ENCODE measurements around the gene PODXL2.

PODXL2 gene

DNA sequence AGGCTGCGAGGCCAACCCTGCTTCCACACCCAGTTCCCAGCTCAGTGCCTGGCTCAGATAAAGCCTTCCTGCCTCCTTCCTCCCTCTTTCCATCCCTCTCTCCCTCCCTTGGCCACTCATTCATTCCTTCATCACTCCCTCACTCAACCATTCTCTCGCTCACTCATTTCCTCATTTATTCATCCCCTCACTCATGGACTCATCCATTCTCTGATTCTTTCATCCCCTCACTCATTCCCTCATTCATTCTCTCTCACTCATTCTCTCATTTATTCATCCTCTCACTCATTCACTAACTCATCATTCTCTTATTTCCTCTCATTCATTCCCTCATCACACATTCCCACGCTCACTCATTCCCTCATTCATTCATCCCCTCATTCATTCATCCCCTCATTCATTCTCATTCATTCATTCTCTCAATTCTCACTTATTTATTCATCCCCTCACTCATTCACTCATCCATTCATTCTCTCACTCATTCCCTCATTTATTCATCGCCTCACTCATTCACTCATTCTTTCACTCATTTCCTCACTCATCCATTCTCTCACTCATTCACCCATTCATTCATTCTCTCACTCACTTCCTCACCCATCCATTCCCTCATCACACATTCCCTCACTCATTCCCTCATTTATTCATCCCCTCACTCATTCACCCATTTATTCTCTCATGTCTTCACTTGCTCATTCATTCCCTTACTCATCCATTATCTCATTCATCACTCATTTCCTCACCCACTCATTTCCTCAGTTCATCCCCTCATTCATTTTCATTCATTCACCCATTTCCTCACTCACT lies 56.9 kb downstream of the PODXL2 start:
- peak in 1 of 10 donors; percentile 4 for DNase-seq
- intact Hi-C loops (cut with DNase I) = no loop called here

DNA sequence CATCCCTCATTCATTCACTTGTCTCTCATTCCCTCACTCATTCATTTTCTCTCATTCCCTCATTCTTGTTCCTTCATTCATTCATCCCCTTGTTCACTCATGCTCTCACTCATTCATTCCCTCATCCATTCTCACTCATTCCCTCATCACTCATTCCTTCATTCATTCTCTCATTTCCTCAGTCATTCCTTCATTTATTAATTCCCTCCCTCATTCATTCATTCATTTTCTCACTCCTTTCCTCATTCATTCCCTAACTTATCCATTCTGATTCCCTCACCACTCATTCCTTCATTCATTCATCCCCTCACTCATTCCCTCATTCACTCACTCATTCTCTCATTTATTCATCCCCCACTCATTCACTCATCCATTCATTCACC lies 57.5 kb downstream of the PODXL2 start:
- intact Hi-C loops (cut with DNase I) = no loop called here
- DNase-seq = no peak

DNA sequence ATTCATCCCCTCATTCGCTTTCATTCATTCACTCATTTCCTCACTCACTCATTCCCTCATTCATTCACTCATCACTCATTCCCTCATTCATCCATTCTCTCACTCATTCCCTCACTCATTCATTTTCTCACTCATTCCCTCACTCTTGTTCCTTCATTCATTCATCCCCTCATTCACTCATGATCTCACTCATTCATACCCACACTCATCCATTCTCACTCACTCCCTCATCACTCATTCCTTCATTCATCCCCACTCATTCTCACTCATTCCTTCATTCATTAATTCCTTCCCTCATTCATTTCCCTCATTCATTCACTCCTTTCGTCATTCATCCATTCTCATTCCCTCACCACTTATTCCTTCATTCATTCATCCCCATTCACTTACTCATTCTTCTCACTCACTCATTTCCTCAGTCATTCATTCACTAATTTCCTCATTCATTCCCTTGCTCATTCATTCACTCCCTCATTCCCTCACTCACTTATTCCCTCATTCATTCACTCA lies 58.3 kb downstream of the PODXL2 start:
- DNase-seq = no peak
- intact Hi-C loops (cut with DNase I) = no loop called here

GRCh38 chr3:127688022-127688415 lies 59.0 kb downstream of the PODXL2 start:
- peak in 2 of 10 donors; percentile 10 to 44 for DNase-seq
- intact Hi-C loops (cut with DNase I) = no loop called here

- intact Hi-C loops (cut with DNase I) = no loop called here
- peak; percentile 21 to 95 (median 72) for DNase-seq
These were observed 59.7 kb downstream of the PODXL2 start for GRCh38 chr3:127688416-127689265.

DNA sequence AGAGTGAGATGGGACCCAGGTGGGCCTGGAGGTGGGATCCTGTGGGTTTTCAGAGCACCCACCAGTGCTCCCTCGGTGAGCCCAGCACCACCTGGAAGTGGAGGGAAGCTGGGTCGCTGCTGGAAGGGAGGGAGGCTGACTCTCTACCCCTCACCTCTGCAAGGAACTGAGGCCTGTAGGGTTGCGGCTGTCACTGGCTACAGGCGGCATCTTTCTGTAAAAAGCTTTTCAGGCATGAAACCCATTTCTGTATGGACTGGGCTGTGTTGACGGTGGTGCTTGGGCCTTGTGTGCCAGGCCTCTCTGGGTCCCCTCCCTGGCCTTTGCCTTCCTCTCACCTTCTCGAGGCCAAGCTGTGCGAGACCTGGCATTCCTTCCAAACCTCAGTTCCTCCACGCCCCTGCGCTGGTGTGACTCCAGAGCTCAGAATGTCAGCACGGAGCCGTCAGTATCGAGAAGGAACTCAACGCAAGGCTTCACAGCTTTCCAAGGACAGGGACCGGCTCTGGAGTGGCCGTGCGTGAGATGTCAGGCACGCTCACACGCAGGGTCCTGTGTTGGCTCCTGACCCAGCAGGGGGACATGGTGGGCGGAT lies 60.4 kb downstream of the PODXL2 start:
- DNase-seq = peak in 7 of 10 donors; percentile 0 to 65 (median 16)
- intact Hi-C loops (cut with DNase I) = no loop called here

GRCh38 chr3:127690106-127690505 lies 61.1 kb downstream of the PODXL2 start:
- peak in 4 of 10 donors; percentile 32 to 87 (median 74) for DNase-seq
- intact Hi-C loops (cut with DNase I) = no loop called here

DNA sequence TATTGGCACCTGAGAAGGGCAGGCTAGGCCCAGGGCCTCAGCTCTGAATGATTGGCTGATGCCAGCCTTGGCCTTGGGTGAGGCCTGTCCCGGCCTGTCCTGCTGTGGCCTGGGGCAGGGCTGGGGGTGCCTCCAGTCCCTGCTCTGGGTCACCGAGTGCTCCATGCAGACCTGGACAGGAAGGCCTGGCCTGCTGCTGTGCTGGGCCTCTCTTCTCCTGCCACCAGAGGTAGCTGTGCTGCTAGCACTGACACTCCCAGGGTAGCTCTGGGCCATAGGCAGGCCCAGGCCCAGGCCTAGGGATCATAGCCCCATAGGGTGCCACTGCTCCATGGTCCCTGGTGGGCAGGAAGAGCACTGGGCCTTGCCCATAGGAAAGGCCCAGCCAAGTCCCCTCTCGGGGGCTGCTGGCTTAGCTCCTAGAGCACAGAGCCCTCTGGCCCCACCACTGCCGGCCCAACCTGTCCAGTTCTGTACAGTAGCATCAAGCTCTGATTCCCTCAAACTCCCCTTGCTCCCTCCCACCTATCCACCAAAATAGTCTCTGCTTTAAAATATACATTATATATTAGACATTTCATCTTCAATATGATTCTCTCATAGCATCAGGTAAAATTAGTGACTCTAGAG lies 62.0 kb downstream of the PODXL2 start:
- intact Hi-C loops (cut with DNase I) = no loop called here
- DNase-seq = peak in 4 of 10 donors; percentile 24 to 88 (median 65)

DNA sequence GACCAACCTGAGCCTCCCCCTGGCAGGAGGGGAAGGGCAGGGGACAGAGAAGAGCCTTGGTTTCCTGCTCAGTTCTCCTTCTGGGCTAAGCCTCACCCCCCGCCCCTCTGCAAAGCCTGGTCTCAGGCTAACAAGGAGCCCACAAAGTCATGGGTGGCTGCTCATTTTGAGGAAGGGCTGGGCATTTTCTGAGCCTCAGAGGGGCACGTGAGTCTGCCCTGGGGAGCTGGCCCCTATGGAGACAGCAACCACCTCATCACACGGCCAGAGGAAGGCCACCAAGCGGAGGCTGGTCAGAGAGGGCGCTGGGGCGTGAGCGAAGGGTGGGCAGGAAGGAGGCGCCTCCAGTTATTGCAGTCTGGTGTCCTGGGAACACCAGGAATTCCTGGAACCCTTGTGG lies 62.5 kb downstream of the PODXL2 start:
- intact Hi-C loops (cut with DNase I) = no loop called here
- DNase-seq = peak in 4 of 10 donors; percentile 9 to 42 (median 20)

GRCh38 chr3:127691974-127692373 lies 63.0 kb downstream of the PODXL2 start:
- intact Hi-C loops (cut with DNase I) = no loop called here
- DNase-seq = peak in 3 of 10 donors; percentile 13 to 52 (median 20)

DNA sequence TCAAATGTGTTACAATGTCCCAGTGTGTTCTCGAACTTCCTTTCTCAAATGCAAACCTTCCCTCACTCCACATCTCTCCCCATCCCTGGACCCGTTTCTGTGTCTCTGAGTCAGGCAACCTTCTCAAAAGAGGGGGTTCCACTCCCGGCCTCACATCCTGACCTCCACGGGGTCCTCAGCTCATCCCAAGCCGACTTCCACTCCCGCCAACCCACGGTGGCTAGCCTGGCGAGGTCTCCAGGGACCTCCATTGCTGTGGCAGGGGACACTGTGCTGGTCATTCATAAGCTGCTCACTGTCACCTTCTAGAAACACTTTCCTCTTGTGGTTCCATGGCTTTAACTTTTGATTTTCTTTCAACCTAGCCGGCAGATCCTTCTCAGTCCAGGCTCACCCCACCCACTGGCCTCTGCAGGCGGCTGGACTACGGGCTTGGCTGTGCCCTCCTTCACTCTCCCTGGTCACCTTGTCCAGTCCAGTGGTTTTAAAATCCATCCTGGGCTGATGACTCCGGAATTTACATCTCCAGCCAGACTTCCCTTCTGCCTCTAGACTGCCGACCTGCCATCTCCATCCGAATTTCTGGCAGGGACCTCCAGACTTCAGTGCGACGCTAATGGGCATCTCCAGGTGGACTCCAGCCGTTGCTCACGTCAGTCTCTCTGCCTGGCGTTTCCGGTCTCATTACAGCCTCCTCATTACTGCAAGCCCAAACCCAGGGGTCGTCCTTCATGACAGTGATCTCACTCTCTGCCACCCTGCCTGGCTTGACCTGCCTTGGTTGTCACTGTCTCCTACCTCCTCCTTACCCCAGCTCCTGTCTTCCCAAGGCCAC lies 63.7 kb downstream of the PODXL2 start:
- intact Hi-C loops (cut with DNase I) = no loop called here
- peak in 4 of 10 donors; percentile 10 to 47 (median 28) for DNase-seq

GRCh38 chr3:127693336-127693843 lies 64.4 kb downstream of the PODXL2 start:
- intact Hi-C loops (cut with DNase I) = no loop called here
- peak in 4 of 10 donors; percentile 7 to 44 (median 35) for DNase-seq

GRCh38 chr3:127694467-127695215 lies 65.7 kb downstream of the PODXL2 start:
- intact Hi-C loops (cut with DNase I) = loop anchor here (5.0 kb wide), 1 partner anchor 128 kb away; the partner anchor contains the start of gene MGLL
- DNase-seq = peak in 5 of 10 donors; percentile 30 to 90 (median 81)

GRCh38 chr3:127697551-127698240 lies 68.7 kb downstream of the PODXL2 start:
- intact Hi-C loops (cut with DNase I) = loop anchor here (5.0 kb wide), 1 partner anchor 125 kb away; the partner anchor contains the start of gene MGLL

GRCh38 chr3:127698286-127698685 lies 69.3 kb downstream of the PODXL2 start:
- peak in 3 of 10 donors; percentile 16 to 40 (median 24) for DNase-seq
- intact Hi-C loops (cut with DNase I) = loop anchor here (5.0 kb wide), 1 partner anchor 124 kb away; the partner anchor contains the start of gene MGLL

More at GRCh38 chr3:127697551-127698240, 68.7 kb downstream of the PODXL2 start:
- DNase-seq = peak; percentile 69 to 97 (median 80)

- DNase-seq = peak in 4 of 10 donors; percentile 17 to 66 (median 45)
- intact Hi-C loops (cut with DNase I) = loop anchor here (5.0 kb wide), 1 partner anchor 123 kb away; the partner anchor contains the start of gene MGLL
These were observed 69.9 kb downstream of the PODXL2 start for GRCh38 chr3:127698691-127699415.

Measured in posterior cingulate gyrus (tissue), 11 donors.